SK-N-MC (cell line): Measurements from ENCODE around the gene HOMER2.

Source experiments
- DNase-seq: peaks from one replicate; pipeline ENCODE4 v3.0.0-alpha.2; 2011; ENCODE audit warnings: low read depth, low spot score
- H3K27ac ChIP-seq: fragments of 200-600 bp; sonication (generic); 2 replicates; pipeline ENCODE4 v1.5.1; 2016; ENCODE audit warnings: mixed run types
- H3K36me3 ChIP-seq: fragments of 200-600 bp; sonication (generic); 2 replicates; pipeline ENCODE4 v1.6.1; 2017; ENCODE audit warnings: antibody characterized with exemption, low read length, mixed read lengths; ENCODE audit not compliant: insufficient read depth
- H3K4me3 ChIP-seq: fragments of 200-600 bp; sonication (generic); 2 replicates; pipeline ENCODE4 v1.5.1; 2016
- H3K9ac ChIP-seq: fragments of 200-600 bp; sonication (generic); 2 replicates; pipeline ENCODE4 v1.8.0; 2017; ENCODE audit warnings: mixed run types, mixed read lengths; ENCODE audit not compliant: insufficient read length
- H3K9me3 ChIP-seq: fragments of 200-600 bp; sonication (generic); 2 replicates; pipeline ENCODE4 v1.6.1; 2017; ENCODE audit warnings: low read depth, mild to moderate bottlenecking, antibody characterized with exemption, low read length, moderate library complexity, mixed read lengths
- EZH2 ChIP-seq: fragments of 200-600 bp; sonication (generic); IDR thresholded peaks from one replicate; pipeline ENCODE4 v1.6.1; 2017; ENCODE audit warnings: antibody characterized with exemption
- FOXP2 ChIP-seq: optimal IDR thresholded peaks from 2 replicates; pipeline ENCODE3; 2011; ENCODE audit warnings: mild to moderate bottlenecking, moderate library complexity; ENCODE audit not compliant: insufficient read depth; ENCODE audit errors: extremely low read length, control extremely low read depth
- POLR2AphosphoS5 ChIP-seq: IDR thresholded peaks from 2 replicates; pipeline ENCODE4 v1.6.1; 2012; ENCODE audit warnings: mild to moderate bottlenecking, low read depth, low read length, borderline replicate concordance

The HOMER2 gene

DNA sequence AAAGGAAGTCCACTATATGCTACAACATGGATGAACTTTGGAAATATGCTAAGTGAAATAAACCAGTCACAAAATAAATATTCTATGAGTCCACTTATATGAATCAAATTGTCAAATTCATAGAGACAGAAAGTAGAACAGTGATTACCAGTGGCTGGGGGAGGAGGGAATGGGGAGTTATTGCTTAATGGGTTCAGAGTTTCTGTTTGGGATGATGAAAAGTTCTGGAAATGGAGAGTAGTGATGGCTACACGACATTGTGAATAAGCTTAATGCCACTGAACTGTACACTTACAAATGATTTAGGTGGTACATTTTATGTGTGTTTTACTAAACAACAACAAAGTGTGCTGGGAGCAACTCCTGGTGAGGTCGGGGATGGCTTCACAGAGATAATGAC lies 38.1 kb downstream of the HOMER2 start:
- DNase-seq: no peak
- Histone ChIP-seq H3K4me3 (no peak overlapping the region), H3K27ac (no peak overlapping the region), H3K9me3 (no peaks in the 10 kb centered on the region), H3K9ac (no peak overlapping the region), H3K36me3 (no peaks in the 10 kb centered on the region)
- TF ChIP-seq POLR2AphosphoS5 (no peak), FOXP2 (no peak), EZH2 (no peak)

DNA sequence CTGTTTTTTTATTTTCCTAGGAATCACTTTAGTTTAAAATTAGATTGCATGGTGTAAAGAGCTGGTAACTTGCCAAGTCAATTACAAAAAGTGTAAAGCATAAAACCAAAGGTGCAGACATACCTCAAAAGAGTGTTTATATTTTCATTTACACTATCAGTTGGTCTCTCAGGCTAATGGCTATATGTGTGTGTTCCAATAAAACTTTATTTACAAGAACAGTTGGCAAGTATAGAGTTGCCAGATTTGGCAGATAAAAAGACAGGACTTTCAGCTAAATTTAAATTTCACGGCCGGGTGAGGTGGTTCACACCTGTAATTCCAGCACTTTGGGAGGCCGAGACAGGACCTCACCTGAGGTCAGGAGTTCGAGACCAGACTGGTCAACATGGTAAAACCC lies 41.1 kb downstream of the HOMER2 start:
- TF ChIP-seq EZH2 (no peak), FOXP2 (no peak), POLR2AphosphoS5 (no peak)
- Histone ChIP-seq H3K4me3 (no peak overlapping the region), H3K9me3 (no peaks in the 10 kb centered on the region), H3K27ac (no peak overlapping the region), H3K9ac (no peak overlapping the region), H3K36me3 (no peaks in the 10 kb centered on the region)
- DNase-seq: no peak

DNA sequence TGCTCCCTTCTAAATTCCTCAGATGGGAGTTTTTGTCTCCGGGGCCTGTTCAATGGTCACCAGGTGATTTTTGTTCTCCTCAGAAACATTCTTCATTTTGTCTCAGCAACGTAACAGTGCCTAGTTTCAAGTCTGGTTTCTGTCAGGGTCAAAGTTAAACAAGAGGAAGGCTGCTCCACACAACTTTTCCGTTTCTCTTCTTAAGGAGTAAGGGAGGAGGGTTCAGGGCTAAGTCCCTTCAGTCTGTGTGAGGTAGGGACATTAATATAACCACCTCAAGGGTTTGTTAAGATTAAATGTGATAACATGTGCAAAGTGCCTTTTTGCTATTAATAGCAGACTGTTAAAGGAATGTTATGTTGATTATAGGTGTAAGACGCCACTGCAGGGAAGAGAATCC lies 41.8 kb downstream of the HOMER2 start:
- Histone ChIP-seq H3K36me3 (no peaks in the 10 kb centered on the region), H3K27ac (no peak overlapping the region), H3K9ac (no peak overlapping the region), H3K4me3 (no peak overlapping the region), H3K9me3 (no peaks in the 10 kb centered on the region)
- no peak for TF ChIP-seq FOXP2
- TF ChIP-seq EZH2: no peak
- no peak for TF ChIP-seq POLR2AphosphoS5
- no peak for DNase-seq

DNA sequence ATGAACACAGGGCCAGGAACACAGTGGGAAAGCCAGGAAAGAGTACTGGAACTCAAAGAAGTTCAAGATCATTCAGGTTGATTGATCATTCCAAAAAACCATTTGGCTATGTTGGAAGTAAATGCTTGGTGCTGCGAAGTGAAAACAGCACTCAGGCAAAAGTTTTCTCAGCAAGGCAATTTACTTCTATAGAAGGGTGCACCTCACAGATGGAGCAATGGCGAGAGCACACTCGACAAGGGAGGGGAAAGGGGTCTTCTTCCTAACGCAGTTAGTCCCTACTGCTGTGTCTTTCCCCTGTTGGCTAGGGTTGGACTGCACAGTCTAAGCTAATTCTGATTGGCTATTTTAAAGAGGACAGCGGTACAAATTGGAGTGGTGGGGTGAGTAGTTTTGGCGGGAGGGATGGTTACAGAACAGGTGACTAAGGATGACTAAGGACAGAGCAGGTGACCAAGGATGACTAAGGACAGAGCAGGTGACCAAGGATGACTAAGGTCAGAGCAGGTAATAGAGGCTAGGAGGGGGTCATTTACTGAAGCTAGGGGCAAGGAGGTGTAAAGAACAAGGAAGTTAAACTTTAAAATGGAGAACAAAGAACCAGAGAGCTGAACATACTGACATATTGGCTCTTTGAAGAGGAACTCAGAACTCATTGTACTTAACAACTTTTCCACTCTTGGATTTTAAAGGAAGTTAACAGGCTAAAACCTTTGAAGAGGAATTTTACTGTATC lies 43.3 kb downstream of the HOMER2 start:
- Histone ChIP-seq H3K9me3 (no peaks in the 10 kb centered on the region), H3K36me3 (no peaks in the 10 kb centered on the region), H3K9ac (no peak overlapping the region), H3K4me3 (no peak overlapping the region), H3K27ac (no peak overlapping the region)
- TF ChIP-seq FOXP2 (no peak), EZH2 (no peak), POLR2AphosphoS5 (no peak)
- no peak for DNase-seq

GRCh38 chr15:82907350-82907749 lies 45.2 kb downstream of the HOMER2 start:
- H3K36me3 ChIP-seq: no peaks in the 10 kb centered on the region
- H3K4me3 ChIP-seq: no peak overlapping the region
- TF ChIP-seq FOXP2 (no peak), POLR2AphosphoS5 (no peak), EZH2 (no peak)
- H3K9me3 ChIP-seq: no peaks in the 10 kb centered on the region
- no peak overlapping the region for H3K27ac ChIP-seq
- no peak for DNase-seq
- H3K9ac ChIP-seq: no peak overlapping the region

GRCh38 chr15:82904574-82904973 lies 47.9 kb downstream of the HOMER2 start:
- TF ChIP-seq FOXP2 (no peak), EZH2 (no peak), POLR2AphosphoS5 (no peak)
- Histone ChIP-seq H3K9ac (no peak overlapping the region), H3K27ac (no peak overlapping the region), H3K36me3 (no peaks in the 10 kb centered on the region), H3K9me3 (no peaks in the 10 kb centered on the region), H3K4me3 (no peak overlapping the region)
- no peak for DNase-seq

DNA sequence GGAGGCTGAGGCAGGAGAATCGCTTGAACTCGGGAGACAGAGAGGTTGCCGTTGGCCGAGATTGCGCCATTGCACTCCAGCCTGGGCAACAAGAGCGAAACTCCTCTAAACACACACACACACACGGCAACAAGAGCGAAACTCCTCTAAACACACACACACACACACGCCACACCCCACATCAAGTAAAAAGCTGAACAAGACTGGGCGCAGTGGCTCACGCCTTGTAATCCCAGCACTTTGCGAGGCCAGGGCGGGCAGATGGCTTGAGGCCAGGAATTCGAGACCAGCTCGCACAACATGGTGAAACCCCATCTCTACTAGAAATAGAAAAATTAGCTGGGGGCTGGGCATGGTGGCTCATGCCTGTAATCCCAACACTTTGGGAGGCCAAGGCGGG lies 49.0 kb downstream of the HOMER2 start:
- H3K27ac ChIP-seq: no peak overlapping the region
- H3K4me3 ChIP-seq: no peak overlapping the region
- DNase-seq: no peak
- TF ChIP-seq POLR2AphosphoS5 (no peak), EZH2 (no peak), FOXP2 (no peak)
- H3K9me3 ChIP-seq: no peaks in the 10 kb centered on the region
- H3K36me3 ChIP-seq: no peaks in the 10 kb centered on the region
- no peak overlapping the region for H3K9ac ChIP-seq

GRCh38 chr15:82901114-82901805 lies 51.3 kb downstream of the HOMER2 start:
- TF ChIP-seq FOXP2: no peak
- TF ChIP-seq EZH2: no peak
- no peak for TF ChIP-seq POLR2AphosphoS5

More at GRCh38 chr15:82901114-82901805, 51.3 kb downstream of the HOMER2 start:
- no peak for DNase-seq
- no peaks in the 10 kb centered on the region for H3K36me3 ChIP-seq
- H3K4me3 ChIP-seq: no peak overlapping the region
- no peak overlapping the region for H3K9ac ChIP-seq
- H3K27ac ChIP-seq: no peak overlapping the region
- H3K9me3 ChIP-seq: no peaks in the 10 kb centered on the region
